Gastroesophageal sphincter (tissue), 4 donors: Measurements from ENCODE around the gene COMMD6. TPM values are rescaled to one million over a fixed set of nuclear protein-coding genes. Genes with fewer than 3 reads are reported as not detected.

Experiments used
- ATAC-seq: fragments of 150-250 bp; one replicate; pipeline ENCODE4 v1.9.1; 2016; ENCODE audit warnings: mild to moderate bottlenecking, moderate library complexity
- H3K27ac ChIP-seq, 4 donors: fragments of 200-600 bp; sonication (generic) in 3 of 4; 1 replicate in 3 of 4; 2 replicates in 1 of 4; pipeline ENCODE4 v1.5.1; 2016 to 2019
- H3K27me3 ChIP-seq: fragments of 200-600 bp; sonication (generic); one replicate; pipeline ENCODE4 v1.5.1; 2019
- H3K36me3 ChIP-seq, 2 donors: fragments of 200-600 bp; sonication (generic); one replicate each; pipeline ENCODE4 v1.5.1; 2019; ENCODE audit warnings: control low read depth in 1 of 2
- H3K4me1 ChIP-seq, 3 donors: fragments of 200-600 bp; sonication (generic); 1 replicate in 2 of 3; 2 replicates in 1 of 3; pipeline ENCODE4 v1.5.1; 2016 to 2019; ENCODE audit warnings: control low read depth in 2 of 3
- H3K4me3 ChIP-seq, 2 donors: fragments of 200-600 bp; sonication (generic); one replicate each; pipeline ENCODE4 v1.5.1; 2019; ENCODE audit warnings: mild to moderate bottlenecking in 1 of 2, moderate library complexity in 1 of 2
- H3K9me3 ChIP-seq, 3 donors: fragments of 200-600 bp; sonication (generic); one replicate each; pipeline ENCODE4 v1.5.1; 2017 to 2019; ENCODE audit warnings: control low read depth in 2 of 3
- CTCF ChIP-seq, 4 experiments: fragments of 200-600 bp in 2 of 4; fragments of 450-650 bp in 2 of 4; sonication (generic) in 1 of 4; IDR thresholded peaks; one replicate each; pipeline ENCODE4 v1.5.1; 2017 to 2019; ENCODE audit warnings: antibody characterized with exemption in 4 of 4, mild to moderate bottlenecking in 2 of 4, moderate library complexity in 2 of 4
- EP300 ChIP-seq: sonication (generic); formaldehyde crosslinking; IDR thresholded peaks from one replicate; pipeline ENCODE4 v1.6.1; 2017; ENCODE audit warnings: antibody characterized with exemption, mild to moderate bottlenecking
- POLR2A ChIP-seq, 2 donors: fragments of 450-650 bp; IDR thresholded peaks; one replicate each; pipeline ENCODE4 v1.6.1; 2017; ENCODE audit warnings: antibody characterized with exemption in 2 of 2, mild to moderate bottlenecking in 2 of 2, moderate library complexity in 1 of 2
- POLR2AphosphoS5 ChIP-seq: sonication (generic); formaldehyde crosslinking; IDR thresholded peaks from one replicate; pipeline ENCODE4 v1.6.1; 2017; ENCODE audit warnings: antibody characterized with exemption
- WGBS, 2 donors: methylation state at CpG; one replicate each; pipeline ENCODE4 v1.1.5; 2018; ENCODE audit warnings: low coverage in 1 of 2; 5-methylcytosine and 5-hydroxymethylcytosine counted together
- total RNA-seq, 4 donors: library from RNA; depleted of rRNA; stranded (reverse); fragments of >200 nt; gene quantifications; one replicate each; pipeline ENCODE4 v1.1.0, GENCODE V29; 2016

The COMMD6 gene
- total RNA-seq, 4 donors from 2014 or later: 61.3 to 138 (median 107) TPM

- no peak overlapping the region for H3K27ac ChIP-seq
- TF ChIP-seq POLR2A (IDR thresholded peaks at IDR 0.05) (no peak), POLR2AphosphoS5 (no peak), CTCF (IDR thresholded peaks at IDR 0.05) (no peak), EP300 (no peak)
Measured at GRCh38 chr13:75494491-75494890, 43.1 kb downstream of the COMMD6 start.

GRCh38 chr13:75493156-75493555 is 44.5 kb downstream of the COMMD6 start:
- Histone ChIP-seq H3K36me3 (no peaks in the 10 kb centered on the region), H3K4me3 (no peak overlapping the region), H3K27ac (no peak overlapping the region), H3K27me3 (peaks cover 5% of the 10 kb centered on the region), H3K4me1 (no peaks in the 10 kb centered on the region), H3K9me3 (no peaks in the 10 kb centered on the region)
- no peak for ATAC-seq
- TF ChIP-seq POLR2AphosphoS5: no peak
- TF ChIP-seq EP300: no peak
- no peak for TF ChIP-seq CTCF (IDR thresholded peaks at IDR 0.05)
- TF ChIP-seq POLR2A (IDR thresholded peaks at IDR 0.05): no peak

More at GRCh38 chr13:75494491-75494890, 43.1 kb downstream of the COMMD6 start:
- ATAC-seq: no peak
- peaks cover 2% of the 10 kb centered on the region for H3K27me3 ChIP-seq
- 67 to 86% methylated on average over 1 of the region's 1 CpG for WGBS, 2 donors
- H3K4me3 ChIP-seq: no peak overlapping the region
- H3K9me3 ChIP-seq: no peaks in the 10 kb centered on the region
- H3K4me1 ChIP-seq: no peaks in the 10 kb centered on the region
- no peaks in the 10 kb centered on the region for H3K36me3 ChIP-seq

DNA sequence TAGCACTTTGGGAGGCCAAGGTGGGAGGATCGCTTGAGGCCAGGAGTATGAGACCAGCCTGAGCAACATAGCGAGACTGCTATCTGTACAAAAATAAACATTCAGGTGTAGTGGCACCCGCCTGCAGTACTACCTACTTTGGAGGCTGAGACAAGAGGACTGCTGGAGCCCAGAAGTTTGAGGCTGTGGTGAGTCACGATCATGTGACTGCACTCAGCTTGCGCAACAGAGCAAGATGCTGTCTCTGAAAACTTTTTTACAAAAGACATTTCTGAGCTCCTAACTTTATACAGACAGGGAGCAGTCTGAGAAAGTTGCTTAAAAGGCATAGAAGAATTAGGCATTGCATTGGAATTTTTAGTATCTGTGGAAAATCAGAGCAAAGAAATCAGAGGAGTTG is 45.3 kb downstream of the COMMD6 start:
- Histone ChIP-seq H3K4me3 (no peak overlapping the region), H3K27ac (no peak overlapping the region), H3K27me3 (peaks cover 9% of the 10 kb centered on the region), H3K4me1 (no peaks in the 10 kb centered on the region), H3K36me3 (no peaks in the 10 kb centered on the region), H3K9me3 (no peaks in the 10 kb centered on the region)
- WGBS, 2 donors: 90 to 93% methylated on average over 4 to 5 of the region's 5 CpGs
- no peak for ATAC-seq
- TF ChIP-seq POLR2AphosphoS5 (no peak), POLR2A (IDR thresholded peaks at IDR 0.05) (no peak), CTCF (IDR thresholded peaks at IDR 0.05) (no peak), EP300 (no peak)

DNA sequence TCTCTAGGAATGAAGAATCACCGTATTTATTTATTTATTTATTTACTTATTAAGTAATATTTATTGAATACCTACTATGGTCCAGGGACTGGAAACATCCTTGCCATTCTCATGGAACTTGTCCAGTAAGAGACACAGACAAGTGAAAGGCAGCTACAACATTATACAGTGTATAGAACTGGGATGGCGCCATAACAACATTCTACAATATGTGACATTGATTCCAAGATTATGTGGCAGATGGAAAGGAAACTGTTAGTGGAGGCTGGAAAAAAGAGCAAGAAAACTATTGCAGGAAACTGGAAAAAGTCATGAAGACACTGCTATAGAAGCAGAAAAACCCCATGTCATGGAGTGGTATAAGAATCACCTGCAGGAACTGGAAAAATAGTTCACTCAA is 46.3 kb downstream of the COMMD6 start:
- Histone ChIP-seq H3K4me1 (no peaks in the 10 kb centered on the region), H3K27me3 (peaks cover 9% of the 10 kb centered on the region), H3K4me3 (no peak overlapping the region), H3K36me3 (no peaks in the 10 kb centered on the region), H3K9me3 (no peaks in the 10 kb centered on the region), H3K27ac (no peak overlapping the region)
- 75 to 85% methylated on average over 1 to 2 of the region's 2 CpGs for WGBS, 2 donors
- TF ChIP-seq POLR2A (IDR thresholded peaks at IDR 0.05) (no peak), EP300 (no peak), CTCF (IDR thresholded peaks at IDR 0.05) (no peak), POLR2AphosphoS5 (no peak)
- ATAC-seq: no peak

- TF ChIP-seq POLR2AphosphoS5: no peak
- TF ChIP-seq POLR2A (IDR thresholded peaks at IDR 0.05): no peak
- no peak for TF ChIP-seq EP300
- no peak for TF ChIP-seq CTCF (IDR thresholded peaks at IDR 0.05)
- peaks cover 9% of the 10 kb centered on the region for H3K27me3 ChIP-seq
- no peaks in the 10 kb centered on the region for H3K36me3 ChIP-seq
- no peaks in the 10 kb centered on the region for H3K4me1 ChIP-seq
- H3K27ac ChIP-seq: no peak overlapping the region
- no peak overlapping the region for H3K4me3 ChIP-seq
- H3K9me3 ChIP-seq: no peaks in the 10 kb centered on the region
- ATAC-seq: no peak
- WGBS, 2 donors: 67 to 80% methylated on average over 9 to 10 of the region's 10 CpGs
Measured at GRCh38 chr13:75489502-75490263, 48.0 kb downstream of the COMMD6 start.
